Non-pigmented ciliary epithelial cell (primary cell): ENCODE results near the gene PLA2G7.

Source experiments
- DNase-seq: peaks from one replicate; pipeline ENCODE4 v3.0.0-alpha.2; 2010; ENCODE audit warnings: low read depth

The PLA2G7 gene

DNA sequence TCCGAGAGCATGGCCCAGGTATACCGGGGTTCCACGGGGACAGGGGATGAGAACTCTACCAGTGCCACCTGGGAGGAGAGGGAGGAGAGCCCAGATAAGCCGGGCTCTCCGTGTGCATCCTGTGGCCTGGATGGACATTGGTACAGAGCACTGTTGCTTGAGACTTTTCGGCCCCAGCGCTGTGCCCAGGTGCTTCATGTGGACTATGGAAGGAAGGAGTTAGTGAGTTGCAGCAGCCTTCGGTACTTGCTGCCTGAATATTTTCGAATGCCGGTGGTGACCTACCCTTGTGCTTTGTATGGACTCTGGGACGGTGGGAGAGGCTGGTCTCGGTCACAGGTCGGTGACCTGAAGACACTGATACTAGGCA, 46.2 kb downstream of the PLA2G7 start:
- DNase-seq = no peak

DNA sequence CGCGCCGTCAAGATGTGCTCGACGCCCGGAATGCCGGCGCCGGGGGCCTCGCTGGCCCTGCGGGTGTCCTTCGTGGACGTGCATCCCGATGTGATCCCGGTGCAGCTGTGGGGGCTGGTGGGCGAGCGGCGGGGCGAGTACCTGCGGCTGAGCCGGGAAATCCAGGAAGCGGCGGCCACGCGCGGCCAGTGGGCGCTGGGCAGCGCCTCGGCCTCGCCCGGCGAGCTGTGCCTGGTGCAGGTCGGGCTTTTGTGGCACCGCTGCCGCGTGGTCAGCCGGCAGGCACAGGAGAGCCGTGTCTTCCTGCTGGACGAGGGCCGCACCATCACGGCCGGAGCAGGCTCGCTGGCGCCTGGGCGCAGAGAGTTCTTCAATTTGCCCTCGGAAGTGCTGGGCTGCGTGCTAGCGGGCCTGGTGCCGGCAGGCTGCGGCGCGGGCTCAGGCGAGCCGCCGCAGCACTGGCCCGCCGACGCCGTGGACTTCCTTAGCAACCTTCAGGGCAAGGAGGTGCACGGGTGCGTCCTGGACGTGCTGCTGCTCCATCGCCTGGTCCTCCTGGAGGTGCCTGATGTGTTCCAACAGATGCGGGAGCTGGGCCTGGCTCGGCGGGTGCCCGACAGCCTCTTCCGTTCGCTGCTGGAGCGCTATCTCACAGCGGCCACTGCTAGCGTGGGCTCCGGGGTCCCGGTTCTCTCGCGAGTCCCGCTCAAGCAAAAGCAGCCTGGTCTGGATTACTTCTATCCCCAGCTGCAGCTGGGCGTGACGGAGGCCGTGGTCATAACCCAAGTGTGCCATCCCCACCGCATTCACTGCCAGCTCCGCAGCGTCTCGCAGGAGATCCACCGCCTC, 46.8 kb downstream of the PLA2G7 start:
- no peak for DNase-seq

DNA sequence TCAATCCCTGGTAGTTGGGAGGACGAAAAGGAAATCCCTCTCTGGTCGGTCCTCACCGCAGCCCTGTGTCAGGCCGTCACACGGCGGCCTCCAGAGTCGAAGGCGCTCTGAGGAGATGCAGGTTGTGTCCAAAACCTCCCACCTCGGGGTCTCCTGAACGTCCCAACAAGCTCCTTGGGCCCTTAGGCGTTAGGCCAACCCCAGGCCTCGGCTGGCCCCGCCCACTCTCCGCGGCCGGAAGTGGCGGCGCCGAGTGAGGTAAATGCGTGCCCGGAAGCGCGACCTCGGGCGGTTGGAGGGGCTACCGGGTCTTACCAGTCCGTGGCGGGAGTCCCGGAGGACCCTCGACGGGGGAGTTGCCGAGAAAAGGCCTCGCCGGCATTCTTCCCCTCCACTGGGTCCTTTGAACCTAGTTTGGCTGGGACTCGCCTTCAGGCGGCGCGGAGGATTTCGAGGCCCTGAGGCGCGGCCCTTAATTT, 47.5 kb downstream of the PLA2G7 start, which contains the start of gene TDRD6:
Gene TDRD6, plus strand, starts transcription at position 267 of the 479 bp plus-strand sequence. CDS start 244 bp downstream, outside the sequence.
- DNase-seq = no peak

DNA sequence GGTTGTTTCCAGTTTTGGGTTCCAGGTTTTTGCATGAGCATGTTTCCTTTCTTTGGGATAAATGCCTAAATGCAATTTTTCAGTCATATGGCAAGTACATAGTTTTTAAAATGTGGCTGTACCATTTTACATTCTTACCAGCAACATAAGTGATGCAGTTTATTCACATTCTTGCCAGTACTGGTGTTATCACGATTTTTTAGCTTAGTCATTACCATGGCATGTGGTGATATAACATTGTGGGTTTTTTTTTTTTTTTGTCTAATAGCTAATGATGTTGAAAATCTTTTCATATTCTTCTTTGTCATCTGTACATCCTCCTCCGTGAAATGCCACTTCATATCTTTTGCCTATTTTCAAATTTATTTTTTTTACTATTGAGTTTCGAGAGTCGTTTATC, 50.4 kb downstream of the PLA2G7 start:
- peak; percentile 36 for DNase-seq

DNA sequence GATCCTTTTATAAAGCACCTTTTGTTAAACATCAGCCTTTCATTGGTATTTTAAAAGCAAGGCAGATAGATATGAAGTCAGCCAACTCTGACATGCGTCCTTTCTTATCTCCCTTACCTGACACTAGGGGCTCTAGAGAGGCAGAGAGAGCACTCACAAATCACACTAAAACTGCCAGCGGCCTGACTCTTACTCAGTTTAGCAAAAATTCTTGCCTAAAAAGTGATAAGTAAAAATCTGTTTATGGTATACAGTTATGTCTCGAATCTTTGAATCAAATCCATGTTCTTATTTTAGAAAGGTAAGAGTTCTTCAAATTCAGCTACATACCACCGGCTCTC, 57.9 kb downstream of the PLA2G7 start:
- DNase-seq = no peak

DNA sequence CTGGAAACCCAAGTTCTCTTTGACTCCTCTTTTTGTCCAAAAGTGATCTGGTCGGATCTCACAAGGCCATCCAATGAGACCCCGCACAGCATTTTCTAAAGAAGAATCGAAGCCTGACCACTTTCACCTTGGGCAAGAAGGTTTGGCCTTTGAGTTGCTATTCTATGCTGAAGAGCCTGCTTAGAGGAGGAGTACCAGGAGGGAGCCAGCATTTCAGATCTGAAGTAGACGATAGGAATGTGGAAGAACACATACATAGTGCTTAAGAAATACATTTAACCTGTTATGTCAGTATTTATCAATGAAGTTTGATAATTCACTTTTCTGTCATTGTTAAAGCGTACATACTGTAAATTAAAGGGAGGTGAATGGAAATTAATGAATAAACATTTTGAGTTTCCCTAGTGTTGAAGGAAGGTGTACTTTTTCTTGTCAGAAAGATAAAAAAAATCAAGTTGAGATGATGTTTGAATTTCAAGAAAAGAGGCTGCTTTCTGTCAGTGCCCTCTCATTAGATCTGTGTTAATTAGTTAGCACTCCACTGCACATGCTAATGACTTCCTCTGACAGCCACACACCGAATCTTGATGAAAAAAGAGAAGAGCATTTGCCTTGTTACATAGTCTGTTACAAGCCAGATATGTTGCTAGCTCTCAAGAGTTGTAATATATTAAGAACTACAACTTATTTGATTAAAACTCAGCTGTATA, 58.4 kb downstream of the PLA2G7 start:
- DNase-seq = no peak

DNA sequence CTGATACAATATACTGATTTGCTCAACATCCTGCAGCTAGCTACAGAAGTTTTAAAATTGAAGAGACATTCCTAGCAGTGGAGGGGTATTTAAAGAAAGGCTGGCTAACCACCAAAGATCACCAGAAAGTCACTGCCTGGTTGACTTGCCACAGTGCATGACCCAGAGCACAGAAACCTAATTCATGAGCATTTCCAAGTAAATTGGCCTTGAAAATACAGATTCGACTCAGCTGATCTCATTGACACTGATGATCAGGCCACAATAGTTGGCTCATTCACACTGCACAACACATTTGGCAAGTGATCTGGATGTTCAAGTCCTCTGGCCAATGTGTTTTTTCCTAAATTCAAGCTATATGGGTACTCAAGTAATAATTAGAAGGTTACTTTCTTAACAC, 60.8 kb downstream of the PLA2G7 start:
- no peak for DNase-seq

DNA sequence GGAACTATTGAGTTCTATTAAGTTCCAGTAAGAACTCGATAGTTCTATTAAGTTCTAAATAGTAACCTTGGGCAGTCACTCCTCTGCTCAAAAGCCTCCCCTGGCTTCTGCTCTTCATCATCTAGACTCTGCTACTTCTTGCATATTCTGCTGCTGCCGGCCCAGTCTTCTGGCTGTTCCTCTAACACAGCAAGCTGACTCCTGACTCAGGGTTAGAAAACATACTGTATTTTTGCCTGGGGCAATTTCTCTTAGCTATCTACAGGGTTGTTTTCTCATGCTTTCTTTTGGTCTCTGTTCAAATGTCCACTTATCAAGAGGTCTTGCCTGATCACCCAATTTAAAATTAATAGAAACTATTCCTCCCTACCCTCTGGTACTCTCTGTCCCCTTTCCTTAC, 67.8 kb downstream of the PLA2G7 start:
- no peak for DNase-seq

DNA sequence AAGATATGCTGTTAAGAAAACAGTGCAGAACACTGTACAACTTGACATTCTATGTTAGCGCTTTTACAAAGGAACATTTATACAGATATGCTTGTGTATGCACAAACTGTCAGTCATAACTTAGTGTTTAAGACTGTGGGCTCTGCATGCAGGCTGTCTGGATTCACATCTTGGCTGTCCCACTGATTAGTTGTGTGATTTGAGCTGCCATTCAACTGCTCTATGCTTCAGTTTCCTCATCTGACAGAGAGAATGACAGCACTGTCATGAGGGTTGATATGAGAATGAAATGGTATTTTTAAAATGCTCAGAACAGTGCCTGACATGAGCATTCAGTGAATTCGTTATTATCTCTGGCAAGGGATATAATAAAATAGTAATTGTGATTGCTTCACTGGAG, 73.7 kb downstream of the PLA2G7 start:
- no peak for DNase-seq

DNA sequence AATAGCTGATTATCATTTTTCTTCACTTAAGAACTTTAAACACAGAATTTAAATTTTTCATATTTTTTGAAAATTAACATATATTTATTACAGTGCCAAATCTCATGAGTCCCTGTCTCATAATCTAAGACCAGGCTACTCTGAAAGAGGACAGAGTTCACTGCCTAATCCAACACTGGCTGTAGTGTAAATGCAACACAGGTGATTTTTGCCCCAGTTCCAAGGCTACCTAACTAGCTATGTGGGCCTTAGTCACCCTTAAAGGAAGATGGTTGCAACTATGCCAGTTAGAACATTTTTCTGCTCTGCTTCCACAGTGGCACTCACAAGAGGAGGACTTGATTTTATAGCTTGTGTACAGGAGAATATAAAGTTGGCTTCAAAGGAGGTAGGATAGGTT, 77.5 kb downstream of the PLA2G7 start:
- DNase-seq = no peak

DNA sequence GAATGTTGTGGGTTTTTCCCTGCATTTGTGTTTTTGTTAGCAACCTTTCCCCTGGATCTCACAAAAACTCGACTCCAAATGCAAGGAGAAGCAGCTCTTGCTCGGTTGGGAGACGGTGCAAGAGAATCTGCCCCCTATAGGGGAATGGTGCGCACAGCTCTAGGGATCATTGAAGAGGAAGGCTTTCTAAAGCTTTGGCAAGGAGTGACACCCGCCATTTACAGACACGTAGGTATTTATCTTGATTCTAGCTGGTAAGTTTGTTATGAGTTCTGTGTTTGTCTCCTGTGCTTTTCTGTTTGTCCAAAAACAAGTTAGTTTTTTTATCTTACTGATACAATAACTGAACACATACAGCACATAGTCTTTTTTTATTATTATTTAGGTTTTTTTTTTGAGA, 79.4 kb downstream of the PLA2G7 start:
- no peak for DNase-seq
